IPS-18c (cell line): Measurements from ENCODE around the gene ZFYVE27.

ENCODE experiments used
- H3K4me3 ChIP-seq: 2 replicates; pipeline ENCODE4 v1.7.0; 2013; ENCODE audit warnings: low read depth, mild to moderate bottlenecking, low read length, moderate library complexity; ENCODE audit not compliant: insufficient read depth
- H3K9me3 ChIP-seq: one replicate; pipeline ENCODE4 v1.6.1; 2013; ENCODE audit warnings: mild to moderate bottlenecking, low read length, moderate library complexity; ENCODE audit not compliant: control insufficient read depth, insufficient read depth

Gene ZFYVE27

DNA sequence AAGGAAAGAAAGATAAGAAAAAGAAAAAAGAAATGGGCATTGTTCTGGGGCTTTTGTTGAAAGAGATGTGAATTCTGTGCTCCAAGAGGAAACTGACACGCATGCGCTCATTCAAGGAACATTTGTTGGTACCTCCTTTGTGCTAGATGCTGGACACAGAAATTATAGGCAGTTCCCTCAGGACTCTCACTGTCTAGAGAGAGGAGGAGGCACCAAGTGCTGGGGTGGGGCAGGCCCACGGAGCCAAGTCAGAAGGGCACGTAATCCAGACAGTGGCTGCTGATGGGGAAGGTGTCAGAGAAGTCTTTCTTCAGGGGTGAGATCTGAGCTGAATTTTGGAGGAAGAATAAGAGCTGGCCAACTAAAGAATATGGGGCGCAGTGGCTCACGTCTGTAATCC, 2.9 kb upstream of the ZFYVE27 start:
- H3K4me3 ChIP-seq: no peak overlapping the region

DNA sequence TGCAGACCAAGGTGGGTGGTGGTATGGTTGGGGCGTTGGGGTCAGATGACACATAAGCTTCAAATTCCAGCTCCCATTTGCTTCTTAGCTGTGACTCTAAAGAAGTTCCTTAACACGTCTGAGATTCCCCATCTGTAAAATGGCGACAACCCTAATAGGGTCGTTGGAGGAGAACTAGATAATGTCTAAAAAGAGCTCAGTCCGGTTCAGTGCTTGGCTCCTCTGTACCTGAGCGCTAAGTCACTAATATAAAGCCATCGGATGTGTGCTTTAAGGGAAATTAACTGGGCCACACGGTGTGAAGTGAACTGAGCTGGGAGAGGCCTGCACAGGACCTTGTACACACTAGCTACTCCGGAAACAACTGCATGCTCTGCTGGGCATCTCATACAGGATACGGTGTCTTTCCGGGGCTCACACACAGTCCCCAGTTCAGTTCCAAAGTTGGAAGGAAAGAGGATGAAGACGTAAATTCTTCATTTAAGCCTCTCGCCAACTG, 476 bp upstream of the ZFYVE27 start:
- Histone ChIP-seq H3K9me3 (peaks cover 6% of the 10 kb centered on the region), H3K4me3 (no peak overlapping the region; the same call in 1 of the 2 replicates)

More for the DNA sequence above, 2.9 kb upstream of the ZFYVE27 start:
- peaks cover 6% of the 10 kb centered on the region for H3K9me3 ChIP-seq

DNA sequence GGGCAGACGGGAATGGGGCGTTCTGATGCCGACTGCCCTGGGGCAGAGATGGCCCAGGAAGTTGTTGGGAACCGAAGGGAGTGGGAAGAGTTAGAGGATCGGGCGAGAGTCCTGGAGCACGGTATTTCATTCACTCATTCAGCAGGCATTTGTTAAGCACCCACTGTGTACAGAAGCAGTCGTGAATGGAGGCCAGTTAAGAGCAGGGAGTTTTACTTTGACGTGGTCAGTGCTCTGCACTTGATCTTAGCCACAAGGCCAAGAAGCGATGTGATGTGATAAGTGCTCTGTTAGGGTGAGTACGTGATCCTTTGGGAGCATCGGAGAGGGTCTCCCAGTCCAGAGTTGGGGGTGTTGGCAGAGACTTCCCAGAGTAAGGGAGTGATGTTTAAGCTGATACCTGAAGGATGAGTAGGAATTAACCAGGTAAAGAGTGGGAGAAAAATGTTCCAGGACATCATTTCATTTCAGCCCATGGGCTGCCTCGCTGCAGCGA, 890 bp downstream of the ZFYVE27 start:
- peak overlapping the region; percentile 83 for H3K4me3 ChIP-seq
- peaks cover 6% of the 10 kb centered on the region for H3K9me3 ChIP-seq

DNA sequence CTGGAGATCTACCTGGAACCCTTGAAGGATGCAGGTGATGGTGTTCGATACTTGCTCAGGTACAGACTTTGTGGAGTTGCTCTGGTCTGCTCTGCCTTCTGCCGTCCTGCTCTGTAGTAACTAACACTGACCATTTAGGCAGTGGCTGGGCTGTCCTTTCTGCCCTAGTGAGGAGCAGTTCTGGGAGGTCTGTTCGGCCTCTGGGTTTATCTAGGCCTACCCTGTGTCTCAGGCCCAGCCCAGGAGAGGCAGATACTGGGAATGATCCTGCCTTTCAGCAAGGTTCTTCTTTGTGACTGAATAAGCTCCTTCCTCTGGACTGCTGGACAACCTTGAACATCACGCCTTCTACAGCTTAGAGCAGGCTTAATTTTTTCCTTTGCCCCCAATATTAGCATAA, 1.7 kb downstream of the ZFYVE27 start:
- Histone ChIP-seq H3K4me3 (no peak overlapping the region), H3K9me3 (peaks cover 6% of the 10 kb centered on the region)

DNA sequence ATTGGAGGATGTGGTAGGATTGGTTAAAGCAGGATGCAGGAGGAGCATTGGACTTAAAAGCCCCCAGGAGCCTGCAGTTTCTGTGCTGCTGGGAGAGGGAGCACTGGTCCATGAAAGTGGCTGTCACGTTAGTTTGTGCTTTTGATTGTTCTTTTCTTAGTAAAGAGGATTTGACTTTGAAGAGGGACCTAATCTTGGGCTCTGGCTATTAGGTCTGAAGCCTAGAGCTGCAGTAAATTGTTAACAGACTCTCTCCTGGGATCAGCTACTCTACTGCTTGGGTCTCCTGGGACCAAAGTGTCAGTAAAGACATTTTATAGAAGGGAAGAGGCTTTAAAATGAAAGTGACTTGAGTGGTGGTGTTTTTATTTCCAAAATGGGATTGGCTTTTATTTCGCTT, 3.7 kb downstream of the ZFYVE27 start:
- no peak overlapping the region for H3K4me3 ChIP-seq
- H3K9me3 ChIP-seq: peaks cover 6% of the 10 kb centered on the region

DNA sequence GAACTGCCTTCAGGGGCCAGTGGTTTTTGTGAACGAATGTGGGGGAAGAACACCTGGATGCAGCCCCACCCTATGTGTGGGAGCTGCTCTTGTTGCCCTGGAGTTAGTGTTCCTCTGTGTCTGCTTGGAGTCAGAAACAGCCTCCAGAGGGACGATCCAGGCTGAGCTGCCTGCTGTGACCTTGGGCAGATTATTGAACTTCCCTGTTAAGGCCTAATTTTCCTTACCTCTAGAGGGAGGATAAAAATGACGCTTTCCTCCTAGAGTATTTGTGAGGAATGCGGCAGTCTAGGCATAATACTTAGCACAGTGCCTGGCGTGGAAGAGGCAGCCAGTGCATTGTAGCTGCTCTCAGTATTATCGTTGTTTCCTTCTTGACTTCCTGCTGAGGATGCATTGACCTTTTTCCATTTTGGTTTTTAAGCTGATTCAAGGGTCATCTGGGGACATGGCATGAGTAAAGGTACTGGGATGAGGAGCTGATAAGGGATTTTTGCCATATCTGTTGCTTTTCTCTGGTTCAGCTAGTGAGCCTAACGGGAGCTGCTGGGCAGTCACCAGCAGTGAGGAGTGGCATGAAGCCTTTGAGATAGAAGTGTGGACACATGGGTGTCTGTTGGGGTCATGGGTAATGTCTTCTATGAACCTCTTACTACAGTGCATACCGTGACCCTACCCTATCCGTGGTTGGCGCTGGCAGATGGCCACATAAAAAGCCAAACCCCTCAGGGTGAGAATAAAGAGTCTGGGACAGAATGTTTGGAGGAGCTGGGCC, 6.4 kb downstream of the ZFYVE27 start:
- Histone ChIP-seq H3K9me3 (no peaks in the 10 kb centered on the region), H3K4me3 (no peak overlapping the region)

DNA sequence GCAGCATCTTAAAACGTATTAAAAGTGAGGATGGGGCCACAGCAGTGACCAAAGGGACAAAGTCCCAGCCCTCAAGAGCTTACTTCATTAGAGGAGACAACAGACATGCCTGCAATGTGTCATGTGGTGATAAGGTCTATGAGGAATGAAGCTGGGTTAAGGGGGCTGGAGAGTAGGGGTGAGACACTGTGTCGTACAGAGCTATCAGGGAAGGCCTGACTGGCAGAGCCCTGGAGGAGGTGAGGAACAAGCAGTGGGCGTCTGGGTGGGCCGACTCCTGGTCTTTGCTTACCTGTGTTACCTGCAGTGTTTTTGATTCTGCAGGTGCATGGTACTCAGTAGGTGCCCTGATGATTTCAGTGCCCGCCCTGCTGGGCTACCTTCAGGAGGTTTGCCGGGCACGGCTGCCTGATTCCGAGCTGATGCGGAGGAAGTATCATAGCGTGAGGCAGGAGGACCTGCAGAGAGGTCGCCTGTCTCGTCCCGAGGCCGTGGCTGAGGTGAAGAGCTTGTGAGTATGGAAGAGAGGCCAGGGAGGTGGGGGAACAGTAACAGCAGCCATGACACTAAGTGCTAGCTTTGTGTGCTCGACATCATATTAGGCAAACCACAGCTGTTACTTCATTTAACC, 7.6 kb downstream of the ZFYVE27 start:
- no peaks in the 10 kb centered on the region for H3K9me3 ChIP-seq
- H3K4me3 ChIP-seq: no peak overlapping the region

DNA sequence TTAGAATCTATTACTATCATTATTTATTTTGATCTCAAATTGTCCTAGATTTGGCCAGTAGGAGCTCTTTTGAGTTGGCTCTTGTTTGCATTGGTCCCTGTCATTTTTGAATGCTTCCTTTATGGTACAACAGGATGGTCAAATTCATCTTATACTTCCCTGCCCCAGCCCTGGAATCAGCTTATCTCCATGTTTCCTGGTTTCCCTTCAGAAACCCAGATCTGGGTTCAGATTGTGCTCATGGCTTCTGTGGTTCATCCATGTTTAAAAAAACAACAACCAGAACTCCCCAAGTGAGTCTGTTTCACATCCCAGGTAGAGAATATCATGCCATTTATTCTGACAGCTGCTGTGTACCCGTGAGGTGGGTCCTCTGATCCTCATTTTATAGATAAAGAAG, 10.6 kb downstream of the ZFYVE27 start:
- H3K4me3 ChIP-seq: no peak overlapping the region
- H3K9me3 ChIP-seq: no peaks in the 10 kb centered on the region

DNA sequence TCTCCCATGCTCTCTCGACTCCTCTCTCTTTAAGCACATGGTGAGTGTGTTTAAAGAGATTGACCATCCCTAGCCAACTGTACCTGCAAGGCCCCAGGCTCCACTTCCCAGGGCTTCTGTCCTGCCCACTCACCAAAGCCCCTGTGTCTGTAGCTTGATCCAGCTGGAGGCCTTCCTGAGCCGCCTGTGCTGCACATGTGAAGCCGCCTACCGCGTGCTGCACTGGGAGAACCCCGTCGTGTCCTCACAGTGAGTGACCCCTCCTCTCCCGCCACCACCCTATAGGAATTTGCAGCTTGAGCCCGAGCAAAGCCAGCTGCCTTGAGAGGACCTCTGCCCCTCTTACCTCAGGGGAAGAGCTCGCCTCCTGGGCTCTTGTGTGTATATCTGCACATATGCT, 11.2 kb downstream of the ZFYVE27 start:
- Histone ChIP-seq H3K4me3 (no peak overlapping the region), H3K9me3 (no peaks in the 10 kb centered on the region)

DNA sequence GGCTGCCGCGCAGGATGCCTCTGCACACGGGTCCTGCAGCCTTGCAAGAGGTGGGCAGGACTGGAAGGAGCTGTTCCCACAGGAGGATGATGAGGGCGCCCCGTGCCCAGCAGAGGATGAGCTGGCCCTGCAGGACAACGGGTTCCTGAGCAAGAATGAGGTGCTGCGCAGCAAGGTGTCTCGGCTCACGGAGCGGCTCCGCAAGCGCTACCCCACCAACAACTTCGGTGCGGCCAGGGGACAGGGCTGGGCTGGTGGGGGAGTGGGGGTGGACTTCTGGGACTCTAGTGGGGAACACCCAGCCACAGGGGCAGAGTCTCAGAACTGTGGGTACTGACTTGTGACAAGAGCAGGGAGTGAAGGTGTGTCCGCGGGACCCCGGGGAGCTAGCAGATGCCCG, 16.0 kb downstream of the ZFYVE27 start:
- Histone ChIP-seq H3K9me3 (peaks cover 2% of the 10 kb centered on the region), H3K4me3 (no peak overlapping the region)

DNA sequence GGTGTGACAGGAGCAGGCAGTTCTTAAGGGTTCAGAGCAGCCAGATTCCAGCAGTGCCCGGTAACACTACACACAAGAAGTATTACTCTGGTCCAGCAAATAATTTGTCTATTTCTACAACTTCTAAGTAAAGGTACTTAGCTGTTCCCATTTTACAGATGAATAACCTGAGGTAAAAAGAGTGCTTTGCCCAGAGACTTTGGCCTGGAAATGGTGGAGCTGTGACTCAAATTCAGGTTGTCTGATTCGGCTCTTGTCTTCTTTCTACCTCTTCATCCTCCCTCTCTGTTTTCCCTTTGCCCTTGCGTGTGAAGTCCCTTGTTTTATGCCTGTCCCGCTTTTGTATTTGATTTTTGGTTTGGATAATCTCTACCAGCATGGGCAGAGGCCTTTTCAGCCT, 17.8 kb downstream of the ZFYVE27 start:
- Histone ChIP-seq H3K9me3 (peaks cover 2% of the 10 kb centered on the region), H3K4me3 (no peak overlapping the region)

DNA sequence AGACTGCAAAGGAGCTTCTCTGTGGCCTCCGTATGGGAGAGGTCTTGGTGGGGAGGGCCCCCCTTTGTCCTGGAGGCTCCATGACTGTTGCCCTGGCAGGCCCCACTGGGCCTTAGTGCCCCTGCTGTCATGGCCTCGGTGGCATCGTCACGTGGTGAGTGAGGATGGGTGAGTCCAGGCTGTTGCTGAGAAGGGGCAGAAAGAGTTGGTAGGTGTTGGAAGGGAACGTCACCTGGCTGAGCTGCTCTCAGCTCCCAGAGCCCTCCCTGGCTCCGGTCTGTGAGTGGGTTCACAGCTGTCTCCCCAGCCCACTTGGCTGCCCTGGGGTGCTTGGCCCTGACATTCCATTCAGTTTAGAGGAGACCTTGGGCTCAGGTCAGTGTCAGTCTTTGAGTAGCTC, 18.8 kb downstream of the ZFYVE27 start:
- H3K4me3 ChIP-seq: no peak overlapping the region
- H3K9me3 ChIP-seq: peaks cover 2% of the 10 kb centered on the region

DNA sequence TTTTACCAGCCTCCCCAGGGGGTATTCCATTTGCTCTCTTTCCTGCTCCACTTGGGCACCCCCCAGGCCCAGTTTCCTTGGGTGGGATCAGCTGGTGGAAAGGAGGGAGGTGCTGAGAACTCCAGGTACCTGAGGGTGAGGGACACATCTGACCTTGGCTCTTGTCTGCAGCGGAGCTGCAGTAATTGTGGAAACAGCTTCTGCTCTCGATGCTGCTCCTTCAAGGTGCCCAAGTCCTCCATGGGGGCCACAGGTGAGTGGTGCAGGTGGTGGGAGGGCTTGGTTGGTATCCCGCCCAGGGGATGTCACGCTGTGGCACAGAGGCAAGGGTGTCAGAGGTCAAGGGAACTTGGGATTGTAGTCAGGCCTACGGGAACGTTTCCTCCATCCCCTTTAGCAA, 20.5 kb downstream of the ZFYVE27 start:
- H3K9me3 ChIP-seq: peaks cover 2% of the 10 kb centered on the region
- no peak overlapping the region for H3K4me3 ChIP-seq

DNA sequence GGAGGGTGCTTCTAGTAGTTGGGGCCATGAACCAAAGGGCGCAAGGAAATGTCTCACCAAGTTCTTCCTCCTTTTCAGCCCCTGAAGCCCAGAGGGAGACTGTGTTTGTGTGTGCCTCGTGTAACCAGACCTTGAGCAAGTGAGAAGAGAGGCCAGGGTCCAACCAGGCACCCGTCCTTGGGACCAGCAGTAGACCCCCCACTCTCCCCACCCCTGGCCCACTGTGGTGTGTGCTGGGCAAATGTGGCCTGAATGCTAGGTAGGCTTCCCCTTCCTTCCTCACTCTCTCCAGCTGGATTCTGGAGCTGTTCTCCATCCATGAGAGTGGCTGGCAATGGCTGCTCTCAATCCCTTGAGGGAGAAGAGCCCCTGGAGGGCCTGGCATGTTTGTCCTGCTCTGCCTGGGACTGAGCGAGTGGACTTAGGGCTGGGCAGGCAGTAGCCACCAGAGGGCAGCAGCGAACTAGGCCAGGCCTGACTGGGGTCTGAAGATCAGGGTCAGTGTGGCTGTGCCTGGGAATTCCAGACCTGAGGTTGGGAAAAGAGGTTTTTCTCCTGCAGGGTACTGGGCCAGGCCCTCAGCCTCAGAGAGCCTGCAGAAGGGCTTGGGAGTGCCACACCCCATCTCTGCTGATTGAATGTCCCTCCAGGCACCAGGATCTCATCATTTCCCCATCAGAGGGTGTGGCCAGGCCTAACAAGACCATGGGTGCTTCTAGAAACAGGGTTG, 22.4 kb downstream of the ZFYVE27 start:
- H3K4me3 ChIP-seq: no peak overlapping the region
- no peaks in the 10 kb centered on the region for H3K9me3 ChIP-seq

DNA sequence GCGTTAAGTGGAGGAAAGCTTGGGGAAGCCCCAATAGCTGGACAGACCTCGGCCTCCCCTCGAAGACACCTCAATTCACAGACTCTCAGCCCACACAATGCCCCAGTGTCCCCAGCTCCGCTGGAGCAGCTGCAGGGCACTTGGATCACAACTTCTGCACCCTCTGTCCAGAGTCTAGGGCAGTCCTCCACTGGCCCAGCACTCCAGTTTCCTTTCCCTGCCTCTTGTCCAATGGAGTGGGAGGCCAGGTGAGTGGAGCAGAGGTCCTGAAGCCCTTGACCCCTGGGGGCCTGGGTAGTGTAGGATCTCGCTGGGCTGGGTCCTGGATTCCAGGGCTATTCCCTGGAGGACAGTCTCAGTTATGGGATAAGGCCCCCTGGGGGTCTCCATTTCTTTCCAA, 23.0 kb downstream of the ZFYVE27 start:
- H3K4me3 ChIP-seq: no peak overlapping the region
- H3K9me3 ChIP-seq: no peaks in the 10 kb centered on the region

DNA sequence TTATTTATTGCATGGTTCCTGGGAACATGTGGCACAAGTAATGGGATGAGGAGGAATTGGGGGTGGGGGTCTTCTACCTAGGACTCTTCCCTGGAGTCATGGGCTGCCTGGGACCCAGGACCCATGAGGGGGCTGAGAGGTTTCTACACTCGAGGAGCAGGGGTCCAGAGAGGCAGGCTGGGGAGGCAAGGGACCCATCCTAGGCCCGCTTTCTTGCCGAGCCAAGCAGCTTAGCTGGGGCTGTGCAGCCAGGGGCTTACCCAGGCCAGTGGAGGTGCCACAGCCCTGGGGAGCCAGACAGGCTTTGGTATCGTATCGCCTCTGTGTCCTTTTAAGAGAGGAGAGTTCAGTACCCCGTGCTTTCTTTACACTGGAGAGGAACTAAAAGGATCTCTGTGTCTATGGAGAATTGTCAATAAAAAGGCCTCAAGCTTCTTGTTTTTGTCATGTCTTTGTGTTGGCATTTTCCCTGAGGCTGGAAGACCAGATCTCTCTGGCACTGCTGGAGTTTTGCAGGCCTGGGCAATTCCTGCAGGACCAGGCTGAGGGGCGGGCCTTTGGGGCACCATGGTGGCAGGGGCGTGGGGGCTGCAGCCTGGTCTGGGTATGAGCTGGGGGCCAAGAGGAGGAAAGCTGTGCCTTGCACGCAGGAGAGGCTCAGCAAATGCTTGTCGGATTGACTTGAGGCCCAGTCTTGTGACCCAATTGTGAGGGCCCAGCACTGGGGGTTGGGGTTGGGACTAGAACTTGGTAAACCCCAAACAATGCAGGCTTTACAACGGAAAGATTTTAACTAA, 23.7 kb downstream of the ZFYVE27 start:
- H3K4me3 ChIP-seq: no peak overlapping the region
- no peaks in the 10 kb centered on the region for H3K9me3 ChIP-seq

DNA sequence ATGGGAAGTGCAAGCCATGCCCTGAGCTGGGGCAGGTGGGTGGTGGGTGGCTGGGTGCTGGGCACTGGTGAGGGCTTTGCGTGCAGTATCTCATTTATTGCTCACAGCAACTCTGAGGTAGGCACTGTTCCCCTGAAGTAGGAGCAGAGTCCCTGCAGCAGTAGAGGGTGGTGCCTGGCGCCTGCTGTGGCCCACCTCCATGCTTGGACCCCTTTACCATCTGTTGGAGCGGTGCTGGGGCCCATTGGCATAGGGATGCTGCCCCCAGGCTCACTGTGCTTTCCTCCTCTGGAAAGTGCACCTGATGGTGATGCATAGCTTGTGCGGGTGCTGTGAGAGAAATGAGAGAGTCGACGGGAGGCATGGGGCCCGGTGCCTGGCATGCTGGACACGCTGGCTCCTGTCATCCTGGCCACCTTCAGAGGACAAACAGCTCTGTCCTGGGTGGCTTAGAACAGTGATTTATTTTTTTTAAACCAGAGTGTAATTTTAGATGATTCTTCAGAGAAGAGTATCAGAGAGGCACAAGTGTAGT, 24.5 kb downstream of the ZFYVE27 start:
- Histone ChIP-seq H3K9me3 (no peaks in the 10 kb centered on the region), H3K4me3 (no peak overlapping the region)
